ENCODE measurements around the gene GABRG3. TPM values are rescaled to one million over a fixed set of nuclear protein-coding genes. Genes with fewer than 3 reads are reported as not detected.

Gene GABRG3
- total RNA-seq, 1 experiment from 2014 or later: 0.15 TPM

DNA sequence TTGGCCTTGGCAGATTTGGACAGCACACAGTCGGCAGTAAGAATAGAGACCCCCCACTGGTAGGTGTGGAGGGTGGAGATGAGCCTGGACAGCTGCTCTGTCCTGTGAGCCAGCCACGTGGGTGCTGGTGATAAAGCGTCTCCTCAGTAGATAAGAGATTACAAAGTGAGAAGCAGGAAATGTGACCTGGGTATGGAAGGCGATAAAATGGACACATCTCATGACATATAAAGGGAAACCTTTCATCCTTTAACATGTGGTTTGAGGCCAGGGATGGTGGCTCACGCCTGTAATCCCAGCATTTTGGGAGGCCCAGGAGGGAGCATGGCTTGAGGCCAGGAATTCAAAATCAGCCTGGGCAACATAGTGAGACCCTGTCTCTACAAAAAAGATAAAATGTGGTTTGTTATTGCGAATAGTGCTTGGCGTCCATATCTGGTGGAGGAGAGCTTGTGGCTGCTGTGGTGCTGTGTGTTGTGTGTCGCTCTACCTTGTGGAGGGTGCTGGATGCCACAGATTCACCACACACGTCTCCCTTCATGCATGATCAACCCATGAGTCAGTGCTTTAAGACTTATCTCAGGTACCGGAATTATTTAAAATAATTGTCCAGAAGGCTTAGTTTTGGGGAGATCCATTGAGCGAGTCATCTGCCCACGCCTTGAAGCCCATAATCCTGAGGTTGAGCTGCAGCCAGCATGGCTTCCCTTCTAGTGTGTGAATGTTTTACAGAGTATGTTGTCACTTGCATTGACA, 157.0 kb downstream of the GABRG3 start:
- DNase-seq: no peak
- TF ChIP-seq, protein P1, sequence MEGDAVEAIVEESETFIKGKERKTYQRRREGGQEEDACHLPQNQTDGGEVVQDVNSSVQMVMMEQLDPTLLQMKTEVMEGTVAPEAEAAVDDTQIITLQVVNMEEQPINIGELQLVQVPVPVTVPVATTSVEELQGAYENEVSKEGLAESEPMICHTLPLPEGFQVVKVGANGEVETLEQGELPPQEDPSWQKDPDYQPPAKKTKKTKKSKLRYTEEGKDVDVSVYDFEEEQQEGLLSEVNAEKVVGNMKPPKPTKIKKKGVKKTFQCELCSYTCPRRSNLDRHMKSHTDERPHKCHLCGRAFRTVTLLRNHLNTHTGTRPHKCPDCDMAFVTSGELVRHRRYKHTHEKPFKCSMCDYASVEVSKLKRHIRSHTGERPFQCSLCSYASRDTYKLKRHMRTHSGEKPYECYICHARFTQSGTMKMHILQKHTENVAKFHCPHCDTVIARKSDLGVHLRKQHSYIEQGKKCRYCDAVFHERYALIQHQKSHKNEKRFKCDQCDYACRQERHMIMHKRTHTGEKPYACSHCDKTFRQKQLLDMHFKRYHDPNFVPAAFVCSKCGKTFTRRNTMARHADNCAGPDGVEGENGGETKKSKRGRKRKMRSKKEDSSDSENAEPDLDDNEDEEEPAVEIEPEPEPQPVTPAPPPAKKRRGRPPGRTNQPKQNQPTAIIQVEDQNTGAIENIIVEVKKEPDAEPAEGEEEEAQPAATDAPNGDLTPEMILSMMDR (conservative IDR thresholded peaks at IDR 0.05): no peak
- H3K14ac ChIP-seq (ENCODE audit: insufficient read depth, low read length): no peak overlapping the region
- no peak overlapping the region for H2AFZ ChIP-seq (ENCODE audit: low read length)
- no peaks in the 10 kb centered on the region for H3K79me2 ChIP-seq (ENCODE audit: insufficient read depth, low read length)
- no peak overlapping the region for H3K9ac ChIP-seq (ENCODE audit: extremely low read depth, insufficient read length, low read length)
- no peak overlapping the region for H2BK5ac ChIP-seq (ENCODE audit: insufficient read length, low read length)
- no peaks in the 10 kb centered on the region for H3K79me1 ChIP-seq (ENCODE audit: insufficient read depth, low read depth, low read length, poor library complexity, severe bottlenecking)
- WGBS (ENCODE audit: extremely low coverage, insufficient read length, low lambda C conversion rate): no CpG with 5 or more reads among the region's 12 CpGs
- no peak overlapping the region for H3T11ph ChIP-seq (ENCODE audit: low read length)
- no peak overlapping the region for H3K56ac ChIP-seq (ENCODE audit: insufficient read length, low read depth, low read length)
- no peak overlapping the region for H2BK12ac ChIP-seq (ENCODE audit: insufficient read length, low read depth, low read length)
- H2BK20ac ChIP-seq (ENCODE audit: low read depth, low read length, poor library complexity, severe bottlenecking): no peak overlapping the region
- no peaks in the 10 kb centered on the region for H3K27me3 Mint-ChIP-seq (ENCODE audit: low read depth)
- no peak overlapping the region for H2BK120ac ChIP-seq (ENCODE audit: low read depth, low read length, poor library complexity, severe bottlenecking)
- H3K27ac Mint-ChIP-seq: no peak overlapping the region
- no peak overlapping the region for H4K5ac ChIP-seq (ENCODE audit: insufficient read length, low read depth, low read length)
- H3K4me3 Mint-ChIP-seq: no peak overlapping the region
- H3K27ac ChIP-seq (ENCODE audit: insufficient read length, low read depth, low read length): no peak overlapping the region
- no peak overlapping the region for H2AK5ac ChIP-seq (ENCODE audit: insufficient read length, low read length)
- H3K36me3 Mint-ChIP-seq (ENCODE audit: insufficient read depth in 1 of 3, low read depth in 3 of 3): no peaks in the 10 kb centered on the region
- no peak overlapping the region for H2BK15ac ChIP-seq (ENCODE audit: low read depth, low read length)
- no peak overlapping the region for H3K23ac ChIP-seq (ENCODE audit: insufficient read length, low read depth, low read length)
- H3K4me1 ChIP-seq (ENCODE audit: insufficient read depth, low read length): no peaks in the 10 kb centered on the region
- no peaks in the 10 kb centered on the region for H3K9me3 ChIP-seq (ENCODE audit: control insufficient read depth, low read depth, low read length)
- no peak overlapping the region for H3K4ac ChIP-seq (ENCODE audit: low read depth, low read length)
- H4K20me1 ChIP-seq (ENCODE audit: control insufficient read depth, insufficient read depth, insufficient read length): no peaks in the 10 kb centered on the region
- H3K4me2 ChIP-seq (ENCODE audit: insufficient read depth, insufficient read length, low read length): no peak overlapping the region
- peaks cover 0 to 3% of the 10 kb centered on the region in 2 experiments; a peak in 1 of 5 replicates for H3K9me3 Mint-ChIP-seq
- no peaks in the 10 kb centered on the region for H3K23me2 ChIP-seq (ENCODE audit: insufficient read length, low read depth, low read length, poor library complexity, severe bottlenecking)
- H4K91ac ChIP-seq (ENCODE audit: insufficient read length, low read depth, low read length): no peak overlapping the region
- H3K4me1 Mint-ChIP-seq: no peaks in the 10 kb centered on the region
- no peaks in the 10 kb centered on the region for H3K27me3 ChIP-seq (ENCODE audit: insufficient read depth, low read length)
- no peak overlapping the region for H4K8ac ChIP-seq (replicated peaks; ENCODE audit: insufficient read length, low read depth, low read length)
- H3K18ac ChIP-seq (ENCODE audit: insufficient read length, low read depth, low read length): no peak overlapping the region
